Calu3 (cell line): Measurements from ENCODE around the gene MAP4K3. TPM values are rescaled to one million over a fixed set of nuclear protein-coding genes. Genes with fewer than 3 reads are reported as not detected.

ENCODE experiments used
- BruUV-seq: library from RNA; stranded (reverse); fragments of 400-500 nt; replicated peaks from 2 replicates; lab custom pipeline; 2021; lab: Mats Ljungman, UMichigan
- CTCF ChIA-PET: fragments of 300-600 bp; sonication (Branson Sonifier 250); formaldehyde crosslinking; loops from one replicate; lab custom pipeline; 2022; ENCODE audit warnings: antibody characterized with exemption; lab: Charles Lee
- DNase-seq: peaks from one replicate; pipeline ENCODE4 v3.0.0; 2022
- H3K27ac Mint-ChIP-seq: one replicate; pipeline ENCODE4 v1.8.0; 2022; ENCODE audit warnings: mixed read lengths; ENCODE audit not compliant: unreplicated experiment
- H3K27me3 Mint-ChIP-seq: one replicate; pipeline ENCODE4 v1.8.0; 2022; ENCODE audit warnings: mixed read lengths; ENCODE audit not compliant: unreplicated experiment
- H3K36me3 Mint-ChIP-seq: one replicate; pipeline ENCODE4 v1.8.0; 2022; ENCODE audit warnings: mild to moderate bottlenecking, moderate library complexity, mixed read lengths; ENCODE audit not compliant: insufficient read depth, unreplicated experiment
- H3K4me1 Mint-ChIP-seq: one replicate; pipeline ENCODE4 v1.8.0; 2022; ENCODE audit warnings: mild to moderate bottlenecking, low read depth, mixed read lengths; ENCODE audit not compliant: unreplicated experiment
- H3K4me3 Mint-ChIP-seq: one replicate; pipeline ENCODE4 v1.8.0; 2022; ENCODE audit warnings: mild to moderate bottlenecking, low read depth, moderate library complexity, mixed read lengths; ENCODE audit not compliant: unreplicated experiment
- H3K9me3 Mint-ChIP-seq: one replicate; pipeline ENCODE4 v1.8.0; 2022; ENCODE audit warnings: low read depth, mixed read lengths; ENCODE audit not compliant: unreplicated experiment
- CTCF ChIP-seq: fragments of 200-600 bp; IDR thresholded peaks from one replicate; pipeline ENCODE4 v1.8.0; 2022; ENCODE audit warnings: antibody characterized with exemption; ENCODE audit not compliant: unreplicated experiment
- intact Hi-C: fragments of 100-400 bp; cut with micrococcal nuclease; formaldehyde crosslinking; loops from one replicate; pipeline ENCODE4 v1.10.0; 2022; ENCODE audit not compliant: unreplicated experiment
- total RNA-seq: library from RNA; stranded (reverse); gene quantifications from 2 replicates; pipeline ENCODE4 v1.2.3, GENCODE V29; 2022

The MAP4K3 gene
- total RNA-seq, 1 experiment from 2014 or later: 30.7 TPM

GRCh38 chr2:39266139-39266805 is 170.8 kb downstream of the MAP4K3 start:
- Mint-ChIP-seq H3K27me3 (no peaks in the 10 kb centered on the region), H3K36me3 (peaks cover 12% of the 10 kb centered on the region), H3K9me3 (no peaks in the 10 kb centered on the region), H3K27ac (no peak overlapping the region), H3K4me3 (no peak overlapping the region), H3K4me1 (no peaks in the 10 kb centered on the region)
- no TSS peak for BruUV-seq
- TF ChIP-seq CTCF: no peak
- CTCF ChIA-PET: interaction anchor here (0.7 kb wide), 1 partner anchor 366 kb away, joined by 3 read pairs; no protein-coding TSS in a partner anchor
- intact Hi-C loops: no loop called here
- no peak for DNase-seq

- Mint-ChIP-seq H3K27me3 (no peaks in the 10 kb centered on the region), H3K9me3 (no peaks in the 10 kb centered on the region), H3K4me1 (no peaks in the 10 kb centered on the region), H3K27ac (no peak overlapping the region), H3K4me3 (no peak overlapping the region), H3K36me3 (peaks cover 17% of the 10 kb centered on the region)
- CTCF ChIA-PET: no interaction called here
- no TSS peak for BruUV-seq
- intact Hi-C loops: no loop called here
- no peak for DNase-seq
- no peak for TF ChIP-seq CTCF
Observed at GRCh38 chr2:39265315-39265714, 171.8 kb downstream of the MAP4K3 start.

GRCh38 chr2:39264733-39265132 is 172.4 kb downstream of the MAP4K3 start:
- no peak for DNase-seq
- no TSS peak for BruUV-seq
- no peaks in the 10 kb centered on the region for H3K9me3 Mint-ChIP-seq
- no peaks in the 10 kb centered on the region for H3K4me1 Mint-ChIP-seq
- no peak overlapping the region for H3K4me3 Mint-ChIP-seq
- H3K36me3 Mint-ChIP-seq: peaks cover 17% of the 10 kb centered on the region
- CTCF ChIA-PET: no interaction called here
- no peak overlapping the region for H3K27ac Mint-ChIP-seq
- no peak for TF ChIP-seq CTCF
- no peaks in the 10 kb centered on the region for H3K27me3 Mint-ChIP-seq
- intact Hi-C loops: no loop called here

GRCh38 chr2:39260087-39260486 is 177.0 kb downstream of the MAP4K3 start:
- H3K9me3 Mint-ChIP-seq: no peaks in the 10 kb centered on the region
- H3K4me1 Mint-ChIP-seq: no peaks in the 10 kb centered on the region
- no TSS peak for BruUV-seq
- CTCF ChIA-PET: no interaction called here
- DNase-seq: no peak
- no peak for TF ChIP-seq CTCF
- H3K27me3 Mint-ChIP-seq: no peaks in the 10 kb centered on the region
- H3K27ac Mint-ChIP-seq: no peak overlapping the region
- no peak overlapping the region for H3K4me3 Mint-ChIP-seq
- peaks cover 13% of the 10 kb centered on the region for H3K36me3 Mint-ChIP-seq
- intact Hi-C loops: no loop called here
